Colonic mucosa (tissue), 4 donors: Measurements from ENCODE around the gene CRYBG1. TPM values are rescaled to one million over a fixed set of nuclear protein-coding genes. Genes with fewer than 3 reads are reported as not detected.

ENCODE experiments used
- DNase-seq: peaks from one replicate; pipeline ENCODE4 v3.0.0-alpha.2; 2020
- H3K27ac ChIP-seq: fragments of 200-600 bp; one replicate; pipeline ENCODE4 v1.8.0; 2021
- H3K27me3 ChIP-seq: fragments of 200-600 bp; one replicate; pipeline ENCODE4 v1.8.0; 2021
- H3K36me3 ChIP-seq: fragments of 200-600 bp; one replicate; pipeline ENCODE4 v1.8.0; 2021
- H3K4me1 ChIP-seq: fragments of 200-600 bp; one replicate; pipeline ENCODE4 v1.8.0; 2021; ENCODE audit warnings: mild to moderate bottlenecking
- H3K4me3 ChIP-seq: fragments of 200-600 bp; one replicate; pipeline ENCODE4 v1.8.0; 2021
- H3K9ac ChIP-seq, 2 donors: one replicate each; pipeline ENCODE4 v1.7.0; 2013; ENCODE audit warnings: control low read depth in 2 of 2, low read depth in 2 of 2, low read length in 2 of 2
- H3K9me3 ChIP-seq: fragments of 200-600 bp; one replicate; pipeline ENCODE4 v1.8.0; 2021
- intact Hi-C: fragments of 100-400 bp; cut with DNase I; formaldehyde crosslinking; loops from one replicate; pipeline ENCODE4 v1.14.1; 2022
- total RNA-seq, 2 donors: library from RNA; stranded (reverse); fragmentation: NEBNext Ultra II Directional in 1 of 2; extraction: Animal tissue kit (Norgen Biotek cat#: 25700) in 1 of 2; gene quantifications; one replicate each; pipeline ENCODE4 v1.2.1, GENCODE V29; 2021
- TF ChIP-seq, protein P1 (sequence below): fragments of 200-600 bp; IDR thresholded peaks from one replicate; pipeline ENCODE4 v1.8.0; 2022; ENCODE audit warnings: antibody characterized with exemption, mild to moderate bottlenecking
- donor health status: healthy.
- donor health status: DM: no; HTN: no; CAD: no.
- donor health status: DM: no; HTN: no; CAD: no.

The CRYBG1 gene
- total RNA-seq, 2 donors from 2014 or later: 80.5 to 102 TPM

GRCh38 chr6:106534004-106534403, 173.5 kb downstream of the CRYBG1 start:
- Histone ChIP-seq H3K9me3 (no peaks in the 10 kb centered on the region), H3K36me3 (no peaks in the 10 kb centered on the region), H3K4me3 (no peak overlapping the region), H3K27me3 (no peaks in the 10 kb centered on the region), H3K9ac (no peak overlapping the region), H3K27ac (no peak overlapping the region), H3K4me1 (no peaks in the 10 kb centered on the region)
- TF ChIP-seq, protein P1, sequence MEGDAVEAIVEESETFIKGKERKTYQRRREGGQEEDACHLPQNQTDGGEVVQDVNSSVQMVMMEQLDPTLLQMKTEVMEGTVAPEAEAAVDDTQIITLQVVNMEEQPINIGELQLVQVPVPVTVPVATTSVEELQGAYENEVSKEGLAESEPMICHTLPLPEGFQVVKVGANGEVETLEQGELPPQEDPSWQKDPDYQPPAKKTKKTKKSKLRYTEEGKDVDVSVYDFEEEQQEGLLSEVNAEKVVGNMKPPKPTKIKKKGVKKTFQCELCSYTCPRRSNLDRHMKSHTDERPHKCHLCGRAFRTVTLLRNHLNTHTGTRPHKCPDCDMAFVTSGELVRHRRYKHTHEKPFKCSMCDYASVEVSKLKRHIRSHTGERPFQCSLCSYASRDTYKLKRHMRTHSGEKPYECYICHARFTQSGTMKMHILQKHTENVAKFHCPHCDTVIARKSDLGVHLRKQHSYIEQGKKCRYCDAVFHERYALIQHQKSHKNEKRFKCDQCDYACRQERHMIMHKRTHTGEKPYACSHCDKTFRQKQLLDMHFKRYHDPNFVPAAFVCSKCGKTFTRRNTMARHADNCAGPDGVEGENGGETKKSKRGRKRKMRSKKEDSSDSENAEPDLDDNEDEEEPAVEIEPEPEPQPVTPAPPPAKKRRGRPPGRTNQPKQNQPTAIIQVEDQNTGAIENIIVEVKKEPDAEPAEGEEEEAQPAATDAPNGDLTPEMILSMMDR: no peak
- intact Hi-C loops: no loop called here
- DNase-seq: no peak

DNA sequence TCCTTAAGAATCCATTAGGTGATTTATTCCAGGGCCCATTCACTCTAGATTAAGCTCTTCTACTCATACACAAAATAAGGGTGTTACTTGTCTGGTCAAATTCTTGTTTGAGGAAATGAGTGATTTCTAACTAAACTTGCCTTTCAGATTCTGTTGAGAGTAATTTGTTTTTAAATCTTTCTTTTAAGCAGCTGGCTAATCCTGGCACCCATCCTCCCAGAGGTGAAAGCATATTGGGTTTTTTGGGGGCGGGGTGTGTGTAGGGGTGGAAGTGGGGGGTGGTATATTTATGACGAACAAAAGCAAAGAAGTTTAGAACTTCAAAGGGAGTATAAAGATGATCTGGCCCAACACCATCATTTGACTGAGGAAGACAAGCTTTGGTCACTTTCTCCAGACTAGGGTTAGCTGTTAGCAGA, 174.1 kb downstream of the CRYBG1 start:
- no peak overlapping the region for H3K27ac ChIP-seq
- H3K9me3 ChIP-seq: no peaks in the 10 kb centered on the region
- H3K27me3 ChIP-seq: no peaks in the 10 kb centered on the region
- intact Hi-C loops: no loop called here
- TF ChIP-seq, protein P1: no peak
- no peak for DNase-seq
- H3K4me1 ChIP-seq: no peaks in the 10 kb centered on the region
- no peaks in the 10 kb centered on the region for H3K36me3 ChIP-seq
- no peak overlapping the region for H3K9ac ChIP-seq
- H3K4me3 ChIP-seq: no peak overlapping the region

GRCh38 chr6:106535012-106535411, 174.5 kb downstream of the CRYBG1 start:
- TF ChIP-seq, protein P1: no peak
- DNase-seq: no peak
- H3K27me3 ChIP-seq: no peaks in the 10 kb centered on the region
- H3K27ac ChIP-seq: no peak overlapping the region
- no peak overlapping the region for H3K9ac ChIP-seq
- H3K9me3 ChIP-seq: no peaks in the 10 kb centered on the region
- intact Hi-C loops: no loop called here
- H3K36me3 ChIP-seq: peaks cover under 1% of the 10 kb centered on the region
- no peaks in the 10 kb centered on the region for H3K4me1 ChIP-seq
- no peak overlapping the region for H3K4me3 ChIP-seq

DNA sequence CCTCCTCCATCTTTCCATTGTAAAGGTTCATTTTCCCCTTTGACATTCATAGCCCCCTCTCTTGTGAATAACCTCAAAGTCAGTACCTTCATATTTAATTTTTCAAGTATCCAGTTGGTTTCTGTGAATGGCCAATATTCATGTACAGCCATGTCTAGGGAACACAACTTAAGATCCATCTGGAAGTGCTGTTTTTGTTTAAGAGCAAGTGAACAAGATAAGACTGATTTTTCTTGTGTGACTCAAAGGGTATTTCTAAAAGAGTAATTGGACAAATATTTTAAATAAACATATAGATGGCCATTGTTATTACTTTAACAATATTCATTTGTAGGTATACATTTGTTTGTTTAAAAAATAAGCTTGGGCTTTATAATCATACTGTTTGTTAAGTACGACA, 175.8 kb downstream of the CRYBG1 start:
- H3K9ac ChIP-seq: no peak overlapping the region
- DNase-seq: no peak
- H3K4me3 ChIP-seq: no peak overlapping the region
- no peaks in the 10 kb centered on the region for H3K27me3 ChIP-seq
- H3K27ac ChIP-seq: no peak overlapping the region
- H3K4me1 ChIP-seq: no peaks in the 10 kb centered on the region
- H3K9me3 ChIP-seq: no peaks in the 10 kb centered on the region
- H3K36me3 ChIP-seq: peaks cover 3% of the 10 kb centered on the region
- intact Hi-C loops: no loop called here
- TF ChIP-seq, protein P1: no peak

DNA sequence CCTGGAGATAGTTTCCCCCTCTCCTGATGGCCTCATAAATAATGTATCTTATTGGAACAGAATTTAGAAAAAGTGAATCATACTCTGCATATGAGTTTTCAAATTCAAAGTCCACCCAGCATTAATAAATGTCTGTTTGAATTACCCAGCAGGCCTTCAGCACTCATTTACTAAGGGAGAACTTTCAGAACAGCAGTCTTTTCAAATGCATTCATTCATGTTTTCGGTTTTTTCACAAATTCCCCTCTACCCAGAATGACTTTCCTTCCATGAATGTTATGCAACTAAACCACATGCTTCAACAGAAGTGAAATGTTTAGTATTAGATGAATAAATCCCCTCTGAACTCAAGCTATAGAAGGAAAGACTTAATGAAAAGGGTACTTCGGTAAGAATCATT, 176.3 kb downstream of the CRYBG1 start:
- Histone ChIP-seq H3K4me1 (no peaks in the 10 kb centered on the region), H3K9me3 (no peaks in the 10 kb centered on the region), H3K36me3 (peaks cover 3% of the 10 kb centered on the region), H3K27ac (no peak overlapping the region), H3K9ac (no peak overlapping the region), H3K4me3 (no peak overlapping the region), H3K27me3 (no peaks in the 10 kb centered on the region)
- intact Hi-C loops: no loop called here
- DNase-seq: no peak
- TF ChIP-seq, protein P1: no peak

- H3K9me3 ChIP-seq: no peaks in the 10 kb centered on the region
- intact Hi-C loops: no loop called here
- no peaks in the 10 kb centered on the region for H3K4me1 ChIP-seq
- peaks cover 3% of the 10 kb centered on the region for H3K36me3 ChIP-seq
- H3K27me3 ChIP-seq: no peaks in the 10 kb centered on the region
- DNase-seq: no peak
- TF ChIP-seq, protein P1: no peak
- H3K9ac ChIP-seq: no peak overlapping the region
- H3K4me3 ChIP-seq: no peak overlapping the region
- H3K27ac ChIP-seq: no peak overlapping the region
These were observed 177.1 kb downstream of the CRYBG1 start for GRCh38 chr6:106537662-106538061.
